Ureter (tissue), 1 donor: Measurements from ENCODE around the gene TMEM235. TPM values are rescaled to one million over a fixed set of nuclear protein-coding genes. Genes with fewer than 3 reads are reported as not detected.
"Not testable (repeated sequence)": the region's sequence is repeated elsewhere in the genome, so short reads cannot be mapped to it uniquely, and the experiment has no call there.

Experiments
- DNase-seq: peaks from one replicate; pipeline ENCODE4 v3.0.0-alpha.2; 2020; ENCODE audit warnings: low spot score
- total RNA-seq: library from RNA; stranded (reverse); gene quantifications from one replicate; pipeline ENCODE4 v1.2.4, GENCODE V29; 2023
- donor health status: DM: yes; HTN: yes; CAD: no.

Gene TMEM235
- total RNA-seq, 1 donor from 2014 or later, result not detected

- no peak for DNase-seq
Measured at GRCh38 chr17:78219396-78220150, 11.9 kb upstream of the TMEM235 start.

GRCh38 chr17:78223061-78223460 is 8.4 kb upstream of the TMEM235 start:
- DNase-seq, result no peak

GRCh38 chr17:78223765-78224164 is 7.7 kb upstream of the TMEM235 start:
- DNase-seq, result no peak

- DNase-seq, result no peak
Measured at GRCh38 chr17:78224231-78225087, 7.0 kb upstream of the TMEM235 start.

GRCh38 chr17:78225088-78225865 is 6.2 kb upstream of the TMEM235 start:
- no peak for DNase-seq

- no peak for DNase-seq
Measured at GRCh38 chr17:78226055-78226758, 5.2 kb upstream of the TMEM235 start.

- no peak for DNase-seq
Measured at GRCh38 chr17:78226759-78227454, 4.5 kb upstream of the TMEM235 start.

GRCh38 chr17:78227455-78227916 is 3.9 kb upstream of the TMEM235 start:
- no peak for DNase-seq

- DNase-seq, result no peak
Measured at GRCh38 chr17:78228176-78228575, 3.3 kb upstream of the TMEM235 start.

GRCh38 chr17:78230252-78230962 is 1.0 kb upstream of the TMEM235 start:
- DNase-seq, result no peak

- DNase-seq, result no peak
Measured at GRCh38 chr17:78231991-78232858, 794 bp downstream of the TMEM235 start.

- no peak for DNase-seq
Measured at GRCh38 chr17:78232859-78233173, 1.4 kb downstream of the TMEM235 start.

- DNase-seq, result no peak
Measured at GRCh38 chr17:78233678-78234077, 2.2 kb downstream of the TMEM235 start.

GRCh38 chr17:78234261-78234865 is 2.9 kb downstream of the TMEM235 start:
- no peak for DNase-seq

GRCh38 chr17:78235022-78235421 is 3.6 kb downstream of the TMEM235 start:
- not testable (repeated sequence) for DNase-seq

GRCh38 chr17:78235885-78236284 is 4.5 kb downstream of the TMEM235 start:
- no peak for DNase-seq

GRCh38 chr17:78236362-78237127 is 5.1 kb downstream of the TMEM235 start:
- no peak for DNase-seq

GRCh38 chr17:78237401-78238012 is 6.1 kb downstream of the TMEM235 start:
- no peak for DNase-seq
